ENCODE data around the gene FIBIN. TPM values are rescaled to one million over a fixed set of nuclear protein-coding genes. Genes with fewer than 3 reads are reported as not detected.
"Not testable (repeated sequence)": the region's sequence is repeated elsewhere in the genome, so short reads cannot be mapped to it uniquely, and the experiment has no call there.

Gene FIBIN
- total RNA-seq, 2 experiments from 2014 or later, result not detected

DNA sequence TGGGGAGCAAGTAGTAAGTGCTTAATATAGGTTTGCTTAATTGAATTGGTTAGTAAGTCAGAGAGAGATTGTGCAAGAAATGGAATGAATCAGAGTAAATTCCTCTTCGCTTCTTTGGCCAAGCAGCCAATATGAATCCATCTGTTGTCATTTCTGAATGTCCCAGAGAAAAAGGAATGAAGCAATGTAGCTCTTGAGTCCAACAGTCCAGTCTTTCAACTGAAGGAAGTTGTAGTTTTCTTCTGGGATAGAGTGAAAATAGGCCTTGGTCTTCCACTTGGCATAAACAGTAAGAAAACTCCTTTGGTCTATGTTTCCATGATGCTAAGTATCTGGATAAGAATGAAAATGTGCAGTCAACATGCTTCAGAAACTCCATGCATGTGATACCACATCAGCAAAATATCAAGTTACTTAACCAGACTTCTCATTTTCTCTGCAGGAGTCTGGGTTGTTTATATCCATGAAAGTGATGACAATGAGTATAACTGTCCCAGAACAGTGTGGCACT is 1.8 kb upstream of the FIBIN start:
- Mint-ChIP-seq H3K36me3 (ENCODE audit: low read depth) (no peaks in the 10 kb centered on the region), H3K4me1 (no peaks in the 10 kb centered on the region), H3K9me3 (no peaks in the 10 kb centered on the region), H3K27me3 (no peaks in the 10 kb centered on the region), H3K27ac (no peak overlapping the region), H3K4me3 (no peak overlapping the region)
- CTCF ChIA-PET, result no interaction called here
- no peak for DNase-seq
- POLR2A ChIA-PET, result no interaction called here

GRCh38 chr11:26994631-26995095 is 751 bp downstream of the FIBIN start:
- ChIA-PET POLR2A (no interaction called here), CTCF (no interaction called here)
- Mint-ChIP-seq H3K27ac (no peak overlapping the region), H3K36me3 (ENCODE audit: low read depth) (no peaks in the 10 kb centered on the region), H3K9me3 (no peaks in the 10 kb centered on the region), H3K4me3 (no peak overlapping the region), H3K27me3 (no peaks in the 10 kb centered on the region), H3K4me1 (no peaks in the 10 kb centered on the region)
- DNase-seq, result no peak

- no peak overlapping the region for H3K4me3 Mint-ChIP-seq
- H3K27me3 Mint-ChIP-seq, result no peaks in the 10 kb centered on the region
- no peak for DNase-seq
- no peaks in the 10 kb centered on the region for H3K36me3 Mint-ChIP-seq (ENCODE audit: low read depth)
- CTCF ChIA-PET, result no interaction called here
- H3K9me3 Mint-ChIP-seq, result no peaks in the 10 kb centered on the region
- no peaks in the 10 kb centered on the region for H3K4me1 Mint-ChIP-seq
- no peak overlapping the region for H3K27ac Mint-ChIP-seq
- POLR2A ChIA-PET, result no interaction called here
Observed at GRCh38 chr11:26995701-26996460, 2.0 kb downstream of the FIBIN start.

- H3K4me3 Mint-ChIP-seq, result no peak overlapping the region
- no peaks in the 10 kb centered on the region for H3K36me3 Mint-ChIP-seq (ENCODE audit: low read depth)
- H3K4me1 Mint-ChIP-seq, result no peaks in the 10 kb centered on the region
- no peak for DNase-seq
- no peaks in the 10 kb centered on the region for H3K9me3 Mint-ChIP-seq
- no peaks in the 10 kb centered on the region for H3K27me3 Mint-ChIP-seq
- ChIA-PET POLR2A (no interaction called here), CTCF (no interaction called here)
- H3K27ac Mint-ChIP-seq, result no peak overlapping the region
Observed at GRCh38 chr11:26997378-26997777, 3.5 kb downstream of the FIBIN start.

DNA sequence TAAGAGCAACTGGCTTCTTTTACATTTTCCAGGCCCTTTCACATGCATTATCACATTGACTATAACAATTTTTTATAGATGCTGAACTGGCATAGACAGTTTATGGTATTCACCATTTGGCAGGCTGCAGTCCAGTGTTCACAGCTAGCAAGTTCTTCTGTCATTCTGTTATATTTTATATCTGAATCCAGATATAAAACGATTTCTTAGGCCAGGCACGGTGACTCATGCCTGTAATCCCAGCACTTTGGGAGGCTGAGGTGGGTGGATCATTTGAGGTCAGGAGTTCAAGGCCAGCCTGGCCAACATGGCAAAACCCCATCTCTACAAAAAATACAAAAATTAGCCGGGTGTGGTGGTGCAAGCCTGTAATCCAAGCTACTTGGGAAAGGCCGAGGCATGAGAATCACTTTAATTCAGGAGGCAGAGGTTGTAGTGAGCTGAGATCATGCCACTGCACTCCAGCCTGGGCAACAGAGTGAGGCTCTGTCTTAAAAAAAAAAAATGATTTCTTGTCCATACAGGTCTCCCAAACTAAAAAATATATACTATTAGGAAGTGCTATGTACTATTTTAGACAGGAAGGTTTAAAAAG is 7.3 kb downstream of the FIBIN start:
- H3K9me3 Mint-ChIP-seq; H3K4me1 Mint-ChIP-seq; H3K27ac Mint-ChIP-seq; CTCF ChIA-PET; H3K36me3 Mint-ChIP-seq (ENCODE audit: low read depth); POLR2A ChIA-PET; H3K27me3 Mint-ChIP-seq; H3K4me3 Mint-ChIP-seq; DNase-seq: not testable (repeated sequence)

- Mint-ChIP-seq H3K4me1 (no peaks in the 10 kb centered on the region), H3K27ac (no peak overlapping the region), H3K4me3 (no peak overlapping the region)
Observed at GRCh38 chr11:27002431-27002830, 8.5 kb downstream of the FIBIN start.

GRCh38 chr11:27002838-27003237 is 8.9 kb downstream of the FIBIN start:
- Mint-ChIP-seq H3K4me3 (no peak overlapping the region), H3K4me1 (no peaks in the 10 kb centered on the region), H3K27ac (no peak overlapping the region), H3K27me3 (no peaks in the 10 kb centered on the region), H3K9me3 (no peaks in the 10 kb centered on the region), H3K36me3 (ENCODE audit: low read depth) (no peaks in the 10 kb centered on the region)
- ChIA-PET CTCF (no interaction called here), POLR2A (no interaction called here)
- no peak for DNase-seq

More at GRCh38 chr11:27002431-27002830, 8.5 kb downstream of the FIBIN start:
- Mint-ChIP-seq H3K9me3 (no peaks in the 10 kb centered on the region), H3K27me3 (no peaks in the 10 kb centered on the region), H3K36me3 (ENCODE audit: low read depth) (no peaks in the 10 kb centered on the region)
- DNase-seq, result no peak
- POLR2A ChIA-PET, result no interaction called here
- CTCF ChIA-PET, result no interaction called here

DNA sequence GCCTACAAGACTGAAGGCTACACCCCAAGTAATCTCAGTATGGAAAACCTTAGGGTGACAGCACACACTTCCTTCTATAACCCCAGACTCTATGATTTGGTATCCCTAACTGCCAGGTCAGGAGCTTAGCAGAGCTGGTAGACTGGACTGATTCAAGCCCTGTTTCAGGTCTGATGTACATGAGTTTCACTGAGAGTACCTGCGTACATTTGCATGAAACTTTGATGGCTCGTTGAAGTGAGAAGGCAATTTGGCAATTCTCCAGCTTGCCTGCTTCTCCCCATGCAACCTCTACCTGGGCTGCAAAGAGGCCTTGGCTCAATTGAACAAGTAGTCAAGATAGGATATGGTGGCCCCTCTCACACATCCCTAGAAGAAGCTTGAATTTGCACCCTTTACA is 10.2 kb downstream of the FIBIN start:
- no peaks in the 10 kb centered on the region for H3K36me3 Mint-ChIP-seq (ENCODE audit: low read depth)
- H3K27me3 Mint-ChIP-seq, result no peaks in the 10 kb centered on the region
- H3K4me1 Mint-ChIP-seq, result no peaks in the 10 kb centered on the region
- no peaks in the 10 kb centered on the region for H3K9me3 Mint-ChIP-seq
- ChIA-PET CTCF (no interaction called here), POLR2A (no interaction called here)
- H3K4me3 Mint-ChIP-seq, result no peak overlapping the region
- no peak overlapping the region for H3K27ac Mint-ChIP-seq
- DNase-seq, result no peak

- POLR2A ChIA-PET, result no interaction called here
- DNase-seq, result no peak
- Mint-ChIP-seq H3K4me1 (no peaks in the 10 kb centered on the region), H3K36me3 (ENCODE audit: low read depth) (no peaks in the 10 kb centered on the region), H3K4me3 (no peak overlapping the region), H3K9me3 (no peaks in the 10 kb centered on the region), H3K27ac (no peak overlapping the region), H3K27me3 (no peaks in the 10 kb centered on the region)
- CTCF ChIA-PET, result no interaction called here
Observed at GRCh38 chr11:27008811-27009535, 15.1 kb downstream of the FIBIN start.

GRCh38 chr11:27011560-27012233 is 17.8 kb downstream of the FIBIN start:
- H3K9me3 Mint-ChIP-seq, result no peaks in the 10 kb centered on the region
- no peak overlapping the region for H3K4me3 Mint-ChIP-seq
- H3K4me1 Mint-ChIP-seq, result no peaks in the 10 kb centered on the region
- H3K27ac Mint-ChIP-seq, result no peak overlapping the region
- H3K27me3 Mint-ChIP-seq, result no peaks in the 10 kb centered on the region
- ChIA-PET POLR2A (no interaction called here), CTCF (no interaction called here)
- H3K36me3 Mint-ChIP-seq (ENCODE audit: low read depth), result no peaks in the 10 kb centered on the region
- no peak for DNase-seq

DNA sequence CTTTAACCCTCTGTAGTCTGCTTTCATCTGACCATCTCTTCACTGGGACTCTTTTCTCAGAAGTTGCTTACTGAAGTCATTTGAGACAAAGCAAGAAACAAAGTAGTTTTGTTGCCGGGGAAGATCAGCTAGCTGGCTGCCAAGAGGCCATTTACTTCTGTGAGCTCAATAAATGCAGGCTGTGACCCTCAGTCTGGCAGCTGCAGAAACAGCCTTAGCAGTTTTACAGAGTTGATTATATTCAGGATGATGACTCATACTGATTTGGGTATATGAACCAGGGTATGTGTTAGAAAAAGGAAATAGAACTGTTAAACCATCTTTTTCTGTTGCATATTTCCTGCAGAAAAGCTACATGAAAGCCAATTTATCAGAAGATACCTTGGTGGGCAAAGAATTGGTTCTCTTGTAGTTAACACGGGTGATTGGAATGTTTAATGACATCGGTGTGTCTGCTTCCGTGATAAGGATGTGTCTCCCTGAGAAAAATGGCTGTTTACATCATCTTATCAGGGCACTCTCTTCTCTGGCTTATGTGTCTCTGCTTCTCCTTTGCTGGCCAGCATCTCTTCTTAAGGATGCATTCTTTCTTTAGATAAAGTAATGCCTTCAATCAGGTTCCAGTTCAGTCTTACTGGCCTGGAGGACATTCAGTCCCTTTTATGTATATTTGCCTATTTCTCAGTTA is 18.5 kb downstream of the FIBIN start:
- H3K4me3 Mint-ChIP-seq, result no peak overlapping the region

GRCh38 chr11:27013781-27014361 is 20.0 kb downstream of the FIBIN start:
- H3K36me3 Mint-ChIP-seq (ENCODE audit: low read depth), result no peaks in the 10 kb centered on the region
- peaks cover 2% of the 10 kb centered on the region for H3K9me3 Mint-ChIP-seq
- ChIA-PET CTCF (no interaction called here), POLR2A (no interaction called here)
- no peak overlapping the region for H3K27ac Mint-ChIP-seq
- H3K4me1 Mint-ChIP-seq, result no peaks in the 10 kb centered on the region
- H3K4me3 Mint-ChIP-seq, result no peak overlapping the region
- H3K27me3 Mint-ChIP-seq, result no peaks in the 10 kb centered on the region
- DNase-seq, result no peak

More for the DNA sequence above, 18.5 kb downstream of the FIBIN start:
- Mint-ChIP-seq H3K27me3 (no peaks in the 10 kb centered on the region), H3K27ac (no peak overlapping the region), H3K9me3 (peaks cover 2% of the 10 kb centered on the region), H3K4me1 (no peaks in the 10 kb centered on the region), H3K36me3 (ENCODE audit: low read depth) (no peaks in the 10 kb centered on the region)
- POLR2A ChIA-PET, result no interaction called here
- DNase-seq, result no peak
- CTCF ChIA-PET, result no interaction called here
